ENCODE results near the gene ATP2B2.

- TF ChIP-seq EZH2phosphoT487 (IDR thresholded peaks at IDR 0.05) = no peak
- TF ChIP-seq, protein P1, sequence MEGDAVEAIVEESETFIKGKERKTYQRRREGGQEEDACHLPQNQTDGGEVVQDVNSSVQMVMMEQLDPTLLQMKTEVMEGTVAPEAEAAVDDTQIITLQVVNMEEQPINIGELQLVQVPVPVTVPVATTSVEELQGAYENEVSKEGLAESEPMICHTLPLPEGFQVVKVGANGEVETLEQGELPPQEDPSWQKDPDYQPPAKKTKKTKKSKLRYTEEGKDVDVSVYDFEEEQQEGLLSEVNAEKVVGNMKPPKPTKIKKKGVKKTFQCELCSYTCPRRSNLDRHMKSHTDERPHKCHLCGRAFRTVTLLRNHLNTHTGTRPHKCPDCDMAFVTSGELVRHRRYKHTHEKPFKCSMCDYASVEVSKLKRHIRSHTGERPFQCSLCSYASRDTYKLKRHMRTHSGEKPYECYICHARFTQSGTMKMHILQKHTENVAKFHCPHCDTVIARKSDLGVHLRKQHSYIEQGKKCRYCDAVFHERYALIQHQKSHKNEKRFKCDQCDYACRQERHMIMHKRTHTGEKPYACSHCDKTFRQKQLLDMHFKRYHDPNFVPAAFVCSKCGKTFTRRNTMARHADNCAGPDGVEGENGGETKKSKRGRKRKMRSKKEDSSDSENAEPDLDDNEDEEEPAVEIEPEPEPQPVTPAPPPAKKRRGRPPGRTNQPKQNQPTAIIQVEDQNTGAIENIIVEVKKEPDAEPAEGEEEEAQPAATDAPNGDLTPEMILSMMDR (IDR thresholded peaks at IDR 0.05) = no peak
- TF ChIP-seq EZH2 (IDR thresholded peaks at IDR 0.05) = no peak
Measured at GRCh38 chr3:10306156-10306555, 199.2 kb downstream of the ATP2B2 start.
